Neural progenitor cell (in vitro differentiated cells): Measurements from ENCODE around the gene LASP1.

ENCODE experiments used
- EZH2 ChIP-seq: fragments of 200-600 bp; sonication (generic); IDR thresholded peaks from 2 replicates; pipeline ENCODE4 v1.6.1; 2017; ENCODE audit warnings: antibody characterized with exemption, mild to moderate bottlenecking, moderate library complexity
- EZH2phosphoT487 ChIP-seq: fragments of 200-600 bp; sonication (generic); IDR thresholded peaks from 2 replicates; pipeline ENCODE4 v1.6.1; 2017; ENCODE audit warnings: antibody characterized with exemption
- TF ChIP-seq, protein P1 (sequence below): fragments of 200-600 bp; sonication (generic); IDR thresholded peaks from 2 replicates; pipeline ENCODE4 v1.5.1; 2017; ENCODE audit warnings: antibody characterized with exemption, mild to moderate bottlenecking

DNA sequence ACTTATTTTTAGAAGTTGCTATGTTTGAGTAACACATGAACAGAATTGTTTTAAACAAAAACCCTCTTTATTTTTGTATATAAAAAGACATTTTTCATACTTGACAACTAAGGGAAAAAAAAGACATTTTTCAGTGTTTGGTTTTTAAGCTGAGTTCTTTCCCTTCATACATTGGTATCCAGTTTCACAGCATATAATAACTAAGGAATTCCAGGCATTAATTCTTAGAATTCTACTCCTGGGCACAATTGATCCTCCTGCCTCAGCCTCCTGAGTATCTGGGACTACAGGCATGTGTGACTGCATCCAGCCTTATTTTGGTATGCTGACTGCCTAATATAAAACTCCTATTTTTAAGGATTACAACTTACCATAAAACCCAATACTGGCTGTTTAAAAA, 88.9 kb downstream of the LASP1 start:
- TF ChIP-seq, protein P1, sequence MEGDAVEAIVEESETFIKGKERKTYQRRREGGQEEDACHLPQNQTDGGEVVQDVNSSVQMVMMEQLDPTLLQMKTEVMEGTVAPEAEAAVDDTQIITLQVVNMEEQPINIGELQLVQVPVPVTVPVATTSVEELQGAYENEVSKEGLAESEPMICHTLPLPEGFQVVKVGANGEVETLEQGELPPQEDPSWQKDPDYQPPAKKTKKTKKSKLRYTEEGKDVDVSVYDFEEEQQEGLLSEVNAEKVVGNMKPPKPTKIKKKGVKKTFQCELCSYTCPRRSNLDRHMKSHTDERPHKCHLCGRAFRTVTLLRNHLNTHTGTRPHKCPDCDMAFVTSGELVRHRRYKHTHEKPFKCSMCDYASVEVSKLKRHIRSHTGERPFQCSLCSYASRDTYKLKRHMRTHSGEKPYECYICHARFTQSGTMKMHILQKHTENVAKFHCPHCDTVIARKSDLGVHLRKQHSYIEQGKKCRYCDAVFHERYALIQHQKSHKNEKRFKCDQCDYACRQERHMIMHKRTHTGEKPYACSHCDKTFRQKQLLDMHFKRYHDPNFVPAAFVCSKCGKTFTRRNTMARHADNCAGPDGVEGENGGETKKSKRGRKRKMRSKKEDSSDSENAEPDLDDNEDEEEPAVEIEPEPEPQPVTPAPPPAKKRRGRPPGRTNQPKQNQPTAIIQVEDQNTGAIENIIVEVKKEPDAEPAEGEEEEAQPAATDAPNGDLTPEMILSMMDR: no peak
- TF ChIP-seq EZH2 (no peak), EZH2phosphoT487 (no peak)
